Left colon (tissue), 2 donors: ENCODE measurements around the gene OTOG. TPM values are rescaled to one million over a fixed set of nuclear protein-coding genes. Genes with fewer than 3 reads are reported as not detected.

ENCODE experiments used
- ATAC-seq: fragments of 200-7000 bp; cut with Tn5 transposase; one replicate; pipeline ENCODE4 v1.9.1; 2020; ENCODE audit warnings: mild to moderate bottlenecking, moderate library complexity
- DNase-seq, 2 donors: peaks; one replicate each; pipeline ENCODE4 v3.0.0-alpha.2; 2020
- intact Hi-C, 2 donors: fragments of 100-400 bp; cut with DNase I in 1 of 2; cut with micrococcal nuclease in 1 of 2; formaldehyde crosslinking; loops; one replicate each; pipeline versions ENCODE4 v1.11.2 to v1.14.0; 2022; cut with DNase I, micrococcal nuclease
- total RNA-seq, 2 donors: library from RNA; stranded (reverse); fragmentation: NEBNext Ultra II Directional; extraction: Animal tissue kit (Norgen Biotek cat#: 25700); gene quantifications; one replicate each; pipeline ENCODE4 v1.2.1, GENCODE V29; 2021
- donor health status: DM: no; HTN: no; CAD: no.
- donor health status: DM: yes; HTN: yes; CAD: no.

The OTOG gene
- total RNA-seq, 2 donors from 2014 or later: not detected

DNA sequence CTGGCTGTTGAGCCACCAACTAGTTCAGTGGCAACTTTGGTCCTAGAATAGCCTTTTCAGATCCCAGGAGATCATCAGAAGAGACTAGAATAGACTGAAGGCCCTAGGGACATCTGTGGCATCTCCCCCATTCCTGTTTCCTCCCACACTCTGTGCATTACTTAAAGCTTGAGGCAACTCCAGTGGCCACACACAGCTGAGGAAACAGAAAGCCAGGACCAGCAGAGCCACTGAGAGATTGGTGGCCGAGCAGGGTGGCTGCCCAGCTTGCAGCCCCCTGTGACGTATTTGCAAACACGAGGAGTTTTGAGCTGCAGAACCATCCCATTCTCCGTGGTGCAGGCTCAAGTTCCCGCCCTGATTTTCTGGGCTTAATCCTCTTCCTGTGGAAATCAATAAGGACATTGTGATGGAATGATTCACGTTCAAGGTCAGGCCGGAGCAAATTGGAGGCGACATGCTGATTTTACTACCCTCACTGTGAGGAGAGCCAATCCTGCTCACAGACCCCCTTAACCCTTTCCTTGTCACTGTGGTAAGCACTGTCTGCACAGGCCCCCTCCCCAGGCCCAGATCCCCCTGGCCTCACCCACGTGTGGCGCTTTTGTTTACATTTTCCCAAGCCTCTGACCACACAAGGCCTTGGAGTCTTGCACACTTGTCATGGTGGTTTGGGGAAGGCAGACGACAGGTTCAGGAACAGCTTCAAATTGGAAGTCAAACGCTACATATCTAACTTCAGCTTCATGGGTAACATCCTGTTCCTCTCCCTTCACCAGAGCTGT, 103.3 kb downstream of the OTOG start:
- intact Hi-C loops: no loop called here
- DNase-seq (no peak), ATAC-seq (no peak)

DNA sequence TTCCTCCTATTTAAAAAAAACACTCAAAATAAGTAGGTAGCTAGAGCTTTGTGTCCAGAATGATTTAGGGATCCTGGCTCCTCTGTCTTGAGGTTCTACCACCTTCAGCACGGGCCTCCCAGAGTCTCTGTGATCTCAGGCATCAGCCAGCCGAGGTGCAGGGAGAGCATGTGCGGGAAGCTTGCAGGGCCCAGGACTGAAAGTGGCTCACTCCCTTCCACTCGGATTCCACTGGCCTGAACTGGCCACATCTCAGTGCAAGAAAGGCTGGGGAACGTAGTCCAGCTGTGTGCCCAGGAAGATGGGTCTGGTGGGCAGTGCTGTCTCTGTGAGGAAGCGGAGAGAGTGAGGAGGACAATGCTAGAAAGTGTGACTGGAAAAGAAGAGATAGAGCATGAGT, 104.0 kb downstream of the OTOG start:
- DNase-seq: no peak
- ATAC-seq: no peak
- intact Hi-C loops: no loop called here

GRCh38 chr11:17651681-17652080, 104.6 kb downstream of the OTOG start:
- ATAC-seq: no peak
- intact Hi-C loops: no loop called here
- DNase-seq: no peak

DNA sequence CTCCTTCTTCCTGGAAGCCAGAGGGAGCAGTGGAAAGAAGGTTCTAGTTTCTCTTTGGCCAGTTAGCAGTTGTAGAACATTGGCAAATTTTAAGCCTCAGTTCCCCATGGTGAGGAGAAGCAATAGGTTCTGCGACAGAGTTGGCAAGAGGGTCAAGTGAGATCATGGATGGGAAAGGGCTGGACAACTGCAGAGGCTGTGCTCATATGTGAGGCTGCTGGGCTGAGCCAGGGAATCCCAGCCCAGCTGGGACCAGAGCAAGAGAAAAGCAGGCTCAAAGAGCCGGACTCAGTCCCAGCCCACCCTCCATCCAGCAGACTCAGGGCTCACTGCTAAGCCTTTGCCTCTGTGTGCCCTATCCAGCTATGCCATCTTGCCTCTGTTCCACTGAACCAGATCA, 105.5 kb downstream of the OTOG start:
- no peak for DNase-seq
- no peak for ATAC-seq
- intact Hi-C loops: no loop called here

DNA sequence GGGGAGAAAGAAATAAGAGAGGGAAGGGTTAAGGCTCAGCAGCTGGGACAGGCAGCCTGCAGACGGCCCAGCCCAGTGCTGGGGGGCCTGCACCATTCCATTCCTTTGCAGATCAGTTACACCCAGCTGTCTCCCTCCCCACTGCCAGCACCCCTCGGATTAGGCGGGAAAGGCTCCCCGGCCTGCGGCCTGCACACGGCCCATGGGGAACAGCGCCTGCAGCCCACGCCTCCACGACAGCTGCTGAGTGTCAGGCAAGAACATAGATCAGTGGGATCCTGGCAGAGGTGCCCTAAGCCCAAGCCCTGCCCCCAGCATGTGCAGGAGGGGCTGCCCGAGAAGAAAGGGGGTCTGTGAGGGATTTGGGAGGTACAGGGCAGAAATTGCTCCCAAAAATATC, 106.6 kb downstream of the OTOG start:
- no peak for ATAC-seq
- no peak for DNase-seq
- intact Hi-C loops: no loop called here

- no peak for ATAC-seq
- DNase-seq: no peak
- intact Hi-C loops: no loop called here
Observed at GRCh38 chr11:17655682-17656081, 108.6 kb downstream of the OTOG start.

- no peak for DNase-seq
- ATAC-seq: no peak
- intact Hi-C loops: no loop called here
Observed at GRCh38 chr11:17658211-17658610, 111.2 kb downstream of the OTOG start.

DNA sequence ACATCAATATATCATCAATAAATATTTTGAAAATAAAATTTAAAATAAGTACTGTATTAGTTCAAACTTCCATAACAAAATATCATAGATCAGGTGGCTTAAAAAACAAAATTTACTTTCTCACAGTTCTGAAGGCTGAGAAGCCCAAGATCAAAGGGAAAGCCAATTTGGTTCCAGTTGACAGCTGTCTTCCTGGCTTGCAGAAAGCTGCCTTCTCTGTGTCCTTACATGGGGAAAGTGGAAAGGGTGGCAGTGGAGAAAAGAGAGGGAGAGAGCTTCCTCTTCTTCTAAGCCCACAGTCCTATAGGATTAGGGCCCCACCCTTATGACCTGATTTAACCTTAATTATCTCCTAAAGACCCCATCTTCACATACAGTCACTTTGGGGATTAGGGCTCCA, 121.1 kb downstream of the OTOG start:
- no peak for DNase-seq
- ATAC-seq: no peak
- intact Hi-C loops: no loop called here

DNA sequence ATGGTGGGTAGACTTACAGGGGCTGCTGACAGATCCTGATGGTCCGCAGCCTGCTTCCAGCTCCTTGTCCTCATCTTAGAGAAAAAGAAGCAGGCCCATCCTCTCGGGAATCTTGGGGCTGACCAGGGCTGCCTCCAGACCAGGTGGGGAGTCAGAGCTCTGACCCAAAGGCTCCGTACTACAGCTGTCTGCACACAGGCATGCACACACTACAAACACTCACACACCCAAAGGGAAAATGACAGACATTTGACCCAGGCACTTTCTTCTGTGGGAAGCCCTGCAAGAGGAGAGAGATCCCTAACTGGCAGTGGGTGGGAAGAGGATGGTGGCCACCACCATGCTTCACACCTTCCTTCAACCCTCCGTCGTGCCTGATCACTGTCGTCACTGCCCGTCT, 125.4 kb downstream of the OTOG start:
- intact Hi-C loops: no loop called here
- ATAC-seq (no peak), DNase-seq (no peak)

DNA sequence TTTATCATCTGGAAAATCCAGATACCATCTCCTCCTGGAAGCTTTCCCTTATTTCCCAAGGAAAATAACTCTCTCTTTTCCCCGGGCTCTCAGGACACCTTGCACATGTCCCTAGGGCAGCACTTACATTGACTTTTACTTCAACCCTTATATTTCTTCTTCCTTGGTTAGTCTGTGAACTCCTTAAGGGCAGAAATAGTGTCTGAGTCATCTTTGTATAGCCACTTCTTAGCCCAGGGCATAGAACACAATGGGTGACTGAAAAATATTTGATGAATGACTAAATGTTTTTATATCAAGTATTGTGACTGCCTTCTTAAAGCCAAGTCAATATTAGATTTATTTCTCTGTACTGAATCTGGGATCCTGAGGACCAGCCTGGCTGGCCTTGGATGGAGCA, 126.9 kb downstream of the OTOG start:
- intact Hi-C loops: no loop called here
- no peak for ATAC-seq
- DNase-seq: no peak

DNA sequence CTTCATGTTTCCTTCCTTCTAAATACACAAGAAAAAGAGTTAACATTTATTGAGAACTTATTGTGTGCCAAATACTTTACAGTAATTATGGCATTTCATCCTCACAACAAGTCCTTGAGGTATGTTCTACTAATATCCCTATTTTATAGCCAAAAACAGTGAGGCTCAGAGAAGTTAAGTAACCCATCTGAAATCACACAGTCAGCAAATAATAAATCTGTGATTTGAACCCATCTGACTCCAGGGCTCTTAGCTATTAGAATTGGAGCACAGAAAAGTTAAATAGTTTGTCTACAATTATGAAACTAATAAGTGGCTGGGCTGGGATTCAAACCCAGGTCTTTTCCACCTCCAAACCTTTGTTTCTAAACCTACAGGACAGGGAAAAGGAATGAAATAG, 135.8 kb downstream of the OTOG start:
- intact Hi-C loops: no loop called here
- ATAC-seq (no peak), DNase-seq (no peak)

- no peak for DNase-seq
- intact Hi-C loops: no loop called here
- no peak for ATAC-seq
Observed at GRCh38 chr11:17683377-17684161, 136.5 kb downstream of the OTOG start.

DNA sequence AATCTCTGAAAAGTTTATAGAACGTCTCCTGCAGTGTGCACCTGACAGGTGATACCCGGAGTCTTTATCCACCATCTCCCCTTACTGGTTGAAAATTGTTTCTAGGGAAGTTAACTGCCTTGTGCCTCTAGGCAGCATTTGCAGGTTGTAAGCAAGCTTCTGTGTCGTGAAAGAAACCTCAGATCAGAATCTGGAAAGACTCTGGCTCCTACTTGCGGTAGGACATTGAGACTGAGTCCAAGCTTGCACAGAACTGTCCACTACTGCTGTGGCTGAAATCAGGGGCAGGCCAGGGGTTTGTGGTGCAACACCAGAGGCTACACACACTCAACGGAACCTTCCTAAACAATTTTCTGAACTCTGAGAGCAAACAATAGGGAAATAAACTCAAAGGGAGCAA, 137.5 kb downstream of the OTOG start:
- intact Hi-C loops: no loop called here
- ATAC-seq: no peak
- DNase-seq: no peak

DNA sequence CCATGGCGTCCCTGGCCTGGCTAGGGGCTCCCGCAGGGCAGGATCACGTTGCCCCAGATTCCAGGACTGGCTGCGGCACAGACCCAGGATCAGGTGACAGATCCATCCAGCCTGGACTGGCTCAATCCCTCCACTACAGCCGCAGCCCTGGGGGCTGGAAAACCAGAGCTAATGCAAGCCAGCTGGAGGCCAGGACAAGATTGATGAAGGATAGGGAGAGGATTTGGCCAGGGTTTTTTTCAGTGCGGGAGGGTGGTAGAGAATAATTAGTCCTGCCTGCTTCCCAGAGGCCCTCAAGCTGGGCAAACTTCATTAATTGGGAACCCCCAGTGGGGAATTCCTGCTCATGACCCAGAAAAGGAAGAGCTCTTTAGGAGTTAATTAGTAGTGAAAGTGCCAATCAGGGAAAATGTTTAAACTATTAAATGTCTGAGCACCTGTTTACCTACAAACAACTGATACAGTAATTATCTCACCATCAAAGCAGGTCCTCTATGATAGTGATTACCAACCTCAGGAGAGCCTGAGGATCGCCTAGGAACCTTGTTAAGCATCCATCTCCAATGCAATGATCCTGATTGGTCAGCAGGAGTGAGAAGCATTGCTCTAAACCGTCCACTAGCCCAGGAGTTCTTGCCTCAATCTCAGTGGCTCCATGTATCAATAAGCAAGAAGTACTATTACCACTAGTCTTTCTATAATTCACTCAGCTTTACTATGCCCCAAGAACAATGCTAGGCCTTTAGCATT, 139.3 kb downstream of the OTOG start:
- ATAC-seq: no peak
- intact Hi-C loops: no loop called here

GRCh38 chr11:17687946-17688670, 141.0 kb downstream of the OTOG start:
- no peak for ATAC-seq
- no peak for DNase-seq
- intact Hi-C loops: no loop called here

More for the DNA sequence above, 139.3 kb downstream of the OTOG start:
- DNase-seq: no peak

DNA sequence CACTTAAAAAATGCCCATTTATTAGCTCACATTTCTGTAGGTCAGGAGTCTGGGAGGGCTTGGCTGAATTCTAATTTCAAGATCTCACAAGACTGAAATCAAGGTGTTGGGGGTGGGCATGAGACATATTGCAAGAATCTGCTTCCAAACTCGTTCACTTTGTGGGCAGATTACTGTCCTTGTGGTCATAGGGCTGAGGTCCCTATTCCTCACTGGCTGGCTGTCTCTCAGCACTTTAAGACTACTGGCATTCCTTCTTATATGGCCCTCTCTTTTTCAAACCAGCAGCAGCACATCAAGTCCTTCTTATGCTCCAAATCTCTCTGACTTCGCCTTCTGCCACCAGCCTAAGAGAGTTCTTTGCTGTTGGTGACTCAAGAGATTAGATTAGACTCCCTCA, 144.5 kb downstream of the OTOG start:
- intact Hi-C loops: no loop called here
- no peak for DNase-seq
- ATAC-seq: no peak

DNA sequence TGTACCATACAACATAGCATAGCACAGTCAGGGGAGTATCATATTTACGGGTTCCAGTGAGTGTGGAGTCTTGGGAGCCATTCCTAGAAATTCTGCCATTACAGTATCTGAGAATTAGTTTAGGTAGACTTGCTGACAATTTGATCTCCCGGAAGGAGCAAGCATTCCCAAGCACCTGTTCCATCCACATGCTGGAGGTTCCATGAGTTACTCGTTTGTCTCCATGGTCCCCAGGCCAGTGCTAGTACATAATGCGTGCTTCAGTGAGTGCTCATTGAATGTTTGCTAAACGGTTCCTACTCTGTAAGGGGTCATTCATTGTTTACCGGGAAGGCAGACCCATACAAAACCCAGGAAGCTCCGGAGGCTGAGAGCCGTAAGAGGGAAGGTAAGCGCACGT, 144.9 kb downstream of the OTOG start:
- intact Hi-C loops: no loop called here
- ATAC-seq (no peak), DNase-seq (no peak)

GRCh38 chr11:17692931-17693330, 145.9 kb downstream of the OTOG start:
- DNase-seq (no peak), ATAC-seq (no peak)
- intact Hi-C loops: no loop called here

- ATAC-seq: no peak
- DNase-seq: no peak
- intact Hi-C loops: no loop called here
Observed at GRCh38 chr11:17693531-17693930, 146.5 kb downstream of the OTOG start.
